Stimulated activated CD8-positive, alpha-beta memory T cell treated with anti-CD3 and anti-CD28 coated beads, Interleukin-7, amount 100 ng/mL, for 4 hours (primary cell): Measurements from ENCODE around the gene SARS1.
A peak's percentile ranks its signal among the peaks of the same experiment; 100 is the strongest.

Experiments used
- DNase-seq, 2 donors: peaks; one replicate each; pipeline ENCODE4 v3.0.0-alpha.2; 2020; ENCODE audit warnings: low read depth in 2 of 2

SARS1 gene

GRCh38 chr1:109225711-109226445 lies 12.2 kb downstream of the SARS1 start:
- no peak for DNase-seq

GRCh38 chr1:109228167-109228566 lies 14.4 kb downstream of the SARS1 start:
- DNase-seq = no peak

- DNase-seq = no peak
Measured at GRCh38 chr1:109229531-109230127, 15.9 kb downstream of the SARS1 start.

GRCh38 chr1:109231066-109231465 lies 17.3 kb downstream of the SARS1 start:
- no peak for DNase-seq

- DNase-seq = no peak
Measured at GRCh38 chr1:109235137-109235536, 21.4 kb downstream of the SARS1 start.

- no peak for DNase-seq
Measured at GRCh38 chr1:109237512-109237911, 23.8 kb downstream of the SARS1 start.

GRCh38 chr1:109238382-109238781 lies 24.7 kb downstream of the SARS1 start:
- no peak for DNase-seq

GRCh38 chr1:109239047-109239408 lies 25.3 kb downstream of the SARS1 start:
- DNase-seq = no peak

GRCh38 chr1:109239409-109240068 lies 25.8 kb downstream of the SARS1 start:
- DNase-seq = no peak

- no peak for DNase-seq
Measured at GRCh38 chr1:109240158-109241152, 26.7 kb downstream of the SARS1 start.

GRCh38 chr1:109241344-109241743 lies 27.6 kb downstream of the SARS1 start:
- DNase-seq = no peak

- DNase-seq = no peak
Measured at GRCh38 chr1:109241841-109242345, 28.2 kb downstream of the SARS1 start.

GRCh38 chr1:109242387-109242786 lies 28.7 kb downstream of the SARS1 start:
- no peak for DNase-seq

GRCh38 chr1:109243221-109243620 lies 29.5 kb downstream of the SARS1 start:
- no peak for DNase-seq

GRCh38 chr1:109243860-109244552 lies 30.3 kb downstream of the SARS1 start:
- no peak for DNase-seq

- no peak for DNase-seq
Measured at GRCh38 chr1:109246141-109246551, 32.4 kb downstream of the SARS1 start.

- DNase-seq = no peak
Measured at GRCh38 chr1:109247401-109248365, 34.0 kb downstream of the SARS1 start.

- no peak for DNase-seq
Measured at GRCh38 chr1:109248444-109248796, 34.7 kb downstream of the SARS1 start.

GRCh38 chr1:109248797-109249629 lies 35.3 kb downstream of the SARS1 start, which contains the start of gene CELSR2:
TSS of gene CELSR2 (plus strand) at chr1:109249539. CDS start at chr1:109250080, 541 bp downstream.
- DNase-seq = peak in 1 of 2 donors; percentile 39
